ENCODE measurements around the gene FAM167B.

- TF ChIP-seq CTCF (IDR thresholded peaks at IDR 0.05) = no peak
- no peak for TF ChIP-seq POLR2AphosphoS5 (IDR thresholded peaks at IDR 0.05)
- no peak for TF ChIP-seq POLR2A (IDR thresholded peaks at IDR 0.05)
These were observed 3.0 kb downstream of the FAM167B start for GRCh38 chr1:32249831-32250525.
